Germinal center (tissue), 1 donor: ENCODE measurements around the gene AP2A2.
"Not testable (repeated sequence)": the region's sequence is repeated elsewhere in the genome, so short reads cannot be mapped to it uniquely, and the experiment has no call there.

Experiments
- DNase-seq: peaks from one replicate; pipeline ENCODE4 v3.0.0; 2012; ENCODE audit warnings: mixed read lengths, low spot score

Gene AP2A2

GRCh38 chr11:1015826-1016545, 90.3 kb downstream of the AP2A2 start:
- no peak for DNase-seq

- DNase-seq: not testable (repeated sequence)
Observed at GRCh38 chr11:1016610-1017126, 91.0 kb downstream of the AP2A2 start.

- DNase-seq: no peak
Observed at GRCh38 chr11:1017269-1018005, 91.8 kb downstream of the AP2A2 start.

GRCh38 chr11:1018091-1018490, 92.4 kb downstream of the AP2A2 start:
- no peak for DNase-seq

GRCh38 chr11:1019321-1019910, 93.7 kb downstream of the AP2A2 start:
- no peak for DNase-seq

GRCh38 chr11:1020211-1020905, 94.7 kb downstream of the AP2A2 start:
- DNase-seq: no peak

GRCh38 chr11:1022411-1022810, 96.7 kb downstream of the AP2A2 start:
- no peak for DNase-seq

- no peak for DNase-seq
Observed at GRCh38 chr11:1022908-1023810, 97.5 kb downstream of the AP2A2 start.

- no peak for DNase-seq
Observed at GRCh38 chr11:1023811-1024596, 98.3 kb downstream of the AP2A2 start.

- DNase-seq: no peak
Observed at GRCh38 chr11:1024597-1025409, 99.1 kb downstream of the AP2A2 start.

GRCh38 chr11:1025410-1026162, 99.9 kb downstream of the AP2A2 start:
- DNase-seq: no peak

- DNase-seq: no peak
Observed at GRCh38 chr11:1026163-1026450, 100.4 kb downstream of the AP2A2 start.

- no peak for DNase-seq
Observed at GRCh38 chr11:1026641-1027482, 101.2 kb downstream of the AP2A2 start.

- no peak for DNase-seq
Observed at GRCh38 chr11:1027483-1028290, 102.0 kb downstream of the AP2A2 start.

- DNase-seq: no peak
Observed at GRCh38 chr11:1028291-1028540, 102.5 kb downstream of the AP2A2 start.

GRCh38 chr11:1028616-1029015, 102.9 kb downstream of the AP2A2 start:
- DNase-seq: no peak

- no peak for DNase-seq
Observed at GRCh38 chr11:1029051-1029450, 103.4 kb downstream of the AP2A2 start.

- DNase-seq: no peak
Observed at GRCh38 chr11:1029654-1030053, 104.0 kb downstream of the AP2A2 start.
